ENCODE measurements around the gene TMEM203. TPM values are rescaled to one million over a fixed set of nuclear protein-coding genes. Genes with fewer than 3 reads are reported as not detected.
A peak's percentile ranks its signal among the peaks of the same experiment; 100 is the strongest.

TMEM203 gene
- total and polyA plus RNA-seq, 2 of the 4 experiments (the other 2 are of a cell fraction) = 18.8 to 40.6 TPM

GRCh38 chr9:137219757-137220316, 14.4 kb upstream of the TMEM203 start:
- peaks cover 14% of the 10 kb centered on the region for H3K36me3 ChIP-seq (ENCODE audit: control insufficient read depth, insufficient read depth, low read length)
- H2AK9ac ChIP-seq (replicated peaks; ENCODE audit: low read depth, low read length, poor library complexity) = peak overlapping the region; percentile 42
- H3K27me3 ChIP-seq (ENCODE audit: control insufficient read depth, insufficient read depth, low read length) = no peaks in the 10 kb centered on the region
- H4K5ac ChIP-seq (ENCODE audit: low read depth, low read length) = no peak overlapping the region
- intact Hi-C loops (cut with micrococcal nuclease) = no loop called here
- no peak overlapping the region for H3K4me3 ChIP-seq (ENCODE audit: insufficient read depth, low read depth, low read length)
- no peaks in the 10 kb centered on the region for H4K20me1 ChIP-seq (ENCODE audit: insufficient read depth, low read length)
- no peak overlapping the region for H2BK120ac ChIP-seq (ENCODE audit: low read depth, low read length)
- no peak overlapping the region for H3K23ac ChIP-seq (ENCODE audit: low read depth, low read length)
- H4K8ac ChIP-seq (ENCODE audit: low read depth in 2 of 2, low read length in 2 of 2) = no peak overlapping the region
- H2BK15ac ChIP-seq (ENCODE audit: low read depth, low read length) = no peak overlapping the region
- ATAC-seq (ENCODE audit: low read depth) = no peak
- 91% methylated on average over 8 of the region's 10 CpGs; no CpG with 5 or more reads in 1 of the 2 experiments for WGBS, 2 experiments (ENCODE audit: extremely low coverage in 2 of 2, insufficient read length in 1 of 2)
- ChIA-PET CTCF (no interaction called here), POLR2A (ENCODE audit: unreplicated experiment) (no interaction called here)
- no peak overlapping the region for H3K4ac ChIP-seq (ENCODE audit: low read depth, low read length)
- in situ Hi-C loops (cut with MboI; ENCODE audit: low sequenced_read_pairs) = no loop called here
- no peak overlapping the region for H3K56ac ChIP-seq (ENCODE audit: extremely low read depth, insufficient read depth, low read length)
- no peak for DNase-seq
- peaks cover 3% of the 10 kb centered on the region; the same call in 1 of the 2 replicates for H3K9me1 ChIP-seq (ENCODE audit: insufficient read depth, low read length)
- H3K9me3 ChIP-seq (ENCODE audit: control insufficient read depth, insufficient read depth, low read length) = no peaks in the 10 kb centered on the region
- dilution Hi-C loops (cut with HindIII; ENCODE audit: low sequenced_read_pairs, unreplicated experiment) = no loop called here
- no peak overlapping the region for H3K18ac ChIP-seq (ENCODE audit: low read depth, low read length)
- H3K4me1 ChIP-seq (ENCODE audit: control insufficient read depth, insufficient read depth, low read length) = peaks cover 17% of the 10 kb centered on the region
- BruUV-seq (replicated peaks) = no TSS peak
- H2AK5ac ChIP-seq (ENCODE audit: low read depth, low read length) = no peak overlapping the region
- H3K27ac ChIP-seq (ENCODE audit: insufficient read depth, low read length) = no peak overlapping the region
- no peak for TF ChIP-seq CHD1 (IDR thresholded peaks at IDR 0.05; ENCODE audit: low read depth, low read length)
- no peak for TF ChIP-seq RCOR1 (IDR thresholded peaks at IDR 0.05; ENCODE audit: insufficient replicate concordance, low read length)
- no peak for TF ChIP-seq RFX5 (IDR thresholded peaks at IDR 0.05; ENCODE audit: low read depth, low read length)
- TF ChIP-seq POLR2A (IDR thresholded peaks at IDR 0.05; ENCODE audit: low read depth, low read length) = no peak
- no peak for TF ChIP-seq BHLHE40 (IDR thresholded peaks at IDR 0.05; ENCODE audit: low read depth, low read length)
- no peak for TF ChIP-seq ELK1 (IDR thresholded peaks at IDR 0.05; ENCODE audit: borderline replicate concordance, low read depth, low read length)
- no peak for TF ChIP-seq MAFK (IDR thresholded peaks at IDR 0.05; ENCODE audit: low read depth, low read length)
- TF ChIP-seq SMC3 (IDR thresholded peaks at IDR 0.05; ENCODE audit: low read depth, low read length) = no peak
- TF ChIP-seq RAD21 (IDR thresholded peaks at IDR 0.05; ENCODE audit: low read length) = no peak
- no peak for TF ChIP-seq USF2 (IDR thresholded peaks at IDR 0.05; ENCODE audit: low read depth, low read length)
- TF ChIP-seq NFE2L2 (IDR thresholded peaks at IDR 0.05; ENCODE audit: low read depth, low read length) = no peak
- TF ChIP-seq MAZ (IDR thresholded peaks at IDR 0.05; ENCODE audit: borderline replicate concordance, low read depth, low read length) = no peak
- TF ChIP-seq, protein P1, sequence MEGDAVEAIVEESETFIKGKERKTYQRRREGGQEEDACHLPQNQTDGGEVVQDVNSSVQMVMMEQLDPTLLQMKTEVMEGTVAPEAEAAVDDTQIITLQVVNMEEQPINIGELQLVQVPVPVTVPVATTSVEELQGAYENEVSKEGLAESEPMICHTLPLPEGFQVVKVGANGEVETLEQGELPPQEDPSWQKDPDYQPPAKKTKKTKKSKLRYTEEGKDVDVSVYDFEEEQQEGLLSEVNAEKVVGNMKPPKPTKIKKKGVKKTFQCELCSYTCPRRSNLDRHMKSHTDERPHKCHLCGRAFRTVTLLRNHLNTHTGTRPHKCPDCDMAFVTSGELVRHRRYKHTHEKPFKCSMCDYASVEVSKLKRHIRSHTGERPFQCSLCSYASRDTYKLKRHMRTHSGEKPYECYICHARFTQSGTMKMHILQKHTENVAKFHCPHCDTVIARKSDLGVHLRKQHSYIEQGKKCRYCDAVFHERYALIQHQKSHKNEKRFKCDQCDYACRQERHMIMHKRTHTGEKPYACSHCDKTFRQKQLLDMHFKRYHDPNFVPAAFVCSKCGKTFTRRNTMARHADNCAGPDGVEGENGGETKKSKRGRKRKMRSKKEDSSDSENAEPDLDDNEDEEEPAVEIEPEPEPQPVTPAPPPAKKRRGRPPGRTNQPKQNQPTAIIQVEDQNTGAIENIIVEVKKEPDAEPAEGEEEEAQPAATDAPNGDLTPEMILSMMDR (conservative IDR thresholded peaks at IDR 0.05; ENCODE audit: low read depth, low read length) = no peak
- no peak for TF ChIP-seq CEBPB (IDR thresholded peaks at IDR 0.05; ENCODE audit: low read depth, low read length)
- no peak overlapping the region for H3K4me2 ChIP-seq (ENCODE audit: low read depth, low read length)
- H2BK5ac ChIP-seq (ENCODE audit: low read depth, low read length, poor library complexity, severe bottlenecking) = no peak overlapping the region
- peaks cover 0 to 4% of the 10 kb centered on the region in 2 experiments; a peak in 1 of 4 replicates for H3K79me1 ChIP-seq (ENCODE audit: low read depth in 1 of 2, low read length in 2 of 2)
- H2AFZ ChIP-seq (replicated peaks; ENCODE audit: low read length, poor library complexity) = no peak overlapping the region
- no peak overlapping the region for H4K91ac ChIP-seq (ENCODE audit: insufficient read depth, low read depth, low read length)
- H2BK20ac ChIP-seq (ENCODE audit: low read depth, low read length) = no peak overlapping the region
- H3K14ac ChIP-seq (replicated peaks; ENCODE audit: low read depth, low read length) = no peak overlapping the region
- H3K9ac ChIP-seq (ENCODE audit: low read depth, low read length) = no peak overlapping the region

Measured in IMR-90 (cell line).